IMR-90 (cell line): ENCODE results near the gene WDR1.

Source experiments
- CTCF ChIP-seq: conservative IDR thresholded peaks from 2 replicates; pipeline ENCODE4 v1.5.1; 2012; ENCODE audit warnings: mild to moderate bottlenecking, low read depth, low read length, improper control_type of control experiment
- MAFK ChIP-seq: IDR thresholded peaks from 2 replicates; pipeline ENCODE4 v1.6.1; 2012; ENCODE audit warnings: low read depth, low read length, improper control_type of control experiment

GRCh38 chr4:10153161-10153560 lies 36.6 kb upstream of the WDR1 start:
- TF ChIP-seq CTCF (no peak), MAFK (no peak)
